ENCODE data around the gene TPSG1. TPM values are rescaled to one million over a fixed set of nuclear protein-coding genes. Genes with fewer than 3 reads are reported as not detected.

TPSG1 gene
- total and polyA plus RNA-seq, 2 of the 13 experiments (the other 11 are each of a cell fraction or from before 2014, with no cell fraction given), result not detected

- WGBS (ENCODE audit: low lambda C conversion rate), result 80% methylated on average over 13 of the region's 22 CpGs
- in situ Hi-C loops (cut with HindIII; ENCODE audit: extremely low pct_ligation_motif_present, low pct_unique_long_range_greater_than_20kb) (loop anchor here (25.0 kb wide), 1 partner anchor 396 kb away; the partner anchor contains the start of gene GNG13), intact Hi-C loops (cut with micrococcal nuclease; ENCODE audit: unreplicated experiment) (no loop called here)
- H3K4me2 ChIP-seq (ENCODE audit: low read depth, low read length), result no peak overlapping the region
- H3K4me3 ChIP-seq (replicated peaks in 1 of 3; ENCODE audit: insufficient read depth in 1 of 3, low read depth in 2 of 3, low read length in 3 of 3), result no peak overlapping the region
- no peak overlapping the region for H3K27ac ChIP-seq (ENCODE audit: extremely low read length, insufficient read depth, low read length)
- no TSS peak for BruUV-seq (replicated peaks)
- H3K27me3 ChIP-seq (ENCODE audit: control insufficient read depth in 1 of 2, insufficient read depth in 2 of 2, low read length in 2 of 2), result peaks cover 0 to 11% of the 10 kb centered on the region in 2 experiments; a peak in 2 of 5 replicates
- H3K4me1 ChIP-seq (ENCODE audit: insufficient read depth, low read length), result no peaks in the 10 kb centered on the region
- ATAC-seq (no peak), FAIRE-seq (no peak), DNase-seq (ENCODE audit: low spot score) (no peak)
- no peaks in the 10 kb centered on the region for H3K36me3 ChIP-seq (replicated peaks in 1 of 2; ENCODE audit: control insufficient read depth in 1 of 2, insufficient read depth in 2 of 2, low read length in 2 of 2)
- no peak overlapping the region for H2AFZ ChIP-seq (ENCODE audit: low read length)
- POLR2A ChIA-PET, result no interaction called here
- no peak overlapping the region for H3K9ac ChIP-seq (ENCODE audit: insufficient read depth, low read depth, low read length)
- TF ChIP-seq ZNF281 (CRISPR knock-in tag; IDR thresholded peaks at IDR 0.05; ENCODE audit: borderline replicate concordance), result no peak
- no peak for TF ChIP-seq ZFP36L2 (CRISPR knock-in tag; IDR thresholded peaks at IDR 0.05)
- no peak for TF ChIP-seq ZBTB20 (CRISPR knock-in tag; IDR thresholded peaks at IDR 0.05; ENCODE audit: borderline replicate concordance, low read depth)
- TF ChIP-seq ZNF12 (CRISPR knock-in tag; IDR thresholded peaks at IDR 0.05), result no peak
- TF ChIP-seq GTF2F1 (IDR thresholded peaks at IDR 0.05; ENCODE audit: low read length), result no peak
- no peak for TF ChIP-seq ZNF691 (CRISPR knock-in tag; IDR thresholded peaks at IDR 0.05; ENCODE audit: borderline replicate concordance, low read depth)
- TF ChIP-seq ZNF274 (CRISPR knock-in tag; IDR thresholded peaks at IDR 0.05), result no peak
- H3K9me3 ChIP-seq (ENCODE audit: low read length), result no peaks in the 10 kb centered on the region
- CTCF ChIA-PET (ENCODE audit: low intra/inter-chr PET ratio, low total read pairs), result no interaction called here
- H3K79me2 ChIP-seq (ENCODE audit: insufficient read depth, low read length), result no peaks in the 10 kb centered on the region
- no peaks in the 10 kb centered on the region for H4K20me1 ChIP-seq (ENCODE audit: insufficient read depth, low read length)
Measured at GRCh38 chr16:1208239-1208830, 16.7 kb downstream of the TPSG1 start.

Measured in HepG2 (cell line).